CD14-positive monocyte (primary cell): ENCODE measurements around the gene TBX15. TPM values are rescaled to one million over a fixed set of nuclear protein-coding genes. Genes with fewer than 3 reads are reported as not detected.

Experiments
- DNase-seq, 3 donors: peaks; one replicate each; pipeline ENCODE4 v3.0.0-alpha.2; 2011 to 2022
- H2AFZ ChIP-seq: 2 replicates; pipeline ENCODE4 v1.6.0; 2012; ENCODE audit warnings: mild to moderate bottlenecking, low read depth, low read length, inconsistent platforms; ENCODE audit not compliant: insufficient read depth, poor library complexity, severe bottlenecking
- H3K27ac ChIP-seq, 2 donors: 1 replicate in 1 of 2; 2 replicates in 1 of 2; pipeline ENCODE4 v1.5.1; 2012 to 2013; ENCODE audit warnings: low read length in 2 of 2, control low read depth in 1 of 2, inconsistent platforms in 1 of 2, low read depth in 1 of 2, mild to moderate bottlenecking in 1 of 2
- H3K27me3 ChIP-seq, 2 donors: one replicate each; pipeline versions ENCODE4 v1.6.0 to v1.6.1; 2011 to 2013; ENCODE audit warnings: low read length in 2 of 2; ENCODE audit not compliant: control insufficient read depth in 2 of 2, insufficient read depth in 2 of 2
- H3K36me3 ChIP-seq, 2 donors: replicated peaks in 1 of 2; 1 replicate in 1 of 2; 2 replicates in 1 of 2; pipeline versions ENCODE4 v1.5.1 to v1.6.1; 2012 to 2013; ENCODE audit warnings: low read length in 2 of 2, control low read depth in 1 of 2, inconsistent platforms in 1 of 2, mild to moderate bottlenecking in 1 of 2; ENCODE audit not compliant: insufficient read depth in 2 of 2, control insufficient read depth in 1 of 2
- H3K4me1 ChIP-seq, 2 donors: 1 replicate in 1 of 2; 2 replicates in 1 of 2; pipeline versions ENCODE4 v1.5.1 to v1.6.1; 2012 to 2013; ENCODE audit warnings: low read length in 2 of 2, control low read depth in 1 of 2, inconsistent platforms in 1 of 2, mild to moderate bottlenecking in 1 of 2, moderate library complexity in 1 of 2; ENCODE audit not compliant: insufficient read depth in 2 of 2, control insufficient read depth in 1 of 2
- H3K4me2 ChIP-seq: replicated peaks from 2 replicates; pipeline ENCODE3; 2012; ENCODE audit warnings: low read length, moderate library complexity, mild to moderate bottlenecking; ENCODE audit not compliant: poor library complexity, severe bottlenecking; ENCODE audit errors: extremely low read depth
- H3K4me3 ChIP-seq, 3 experiments: fragments of 200-600 bp in 1 of 3; sonication (generic) in 1 of 3; replicated peaks in 1 of 3; 1 replicate in 2 of 3; 2 replicates in 1 of 3; pipeline ENCODE4 v1.5.1; 2011 to 2013; ENCODE audit warnings: low read length in 3 of 3, mild to moderate bottlenecking in 3 of 3, control low read depth in 2 of 3, low read depth in 2 of 3, inconsistent platforms in 1 of 3, moderate library complexity in 1 of 3
- H3K79me2 ChIP-seq: 2 replicates; pipeline ENCODE4 v1.6.0; 2012; ENCODE audit warnings: mild to moderate bottlenecking, control low read depth, inconsistent platforms, low read length, moderate library complexity; ENCODE audit not compliant: insufficient read depth
- H3K9ac ChIP-seq: 2 replicates; pipeline ENCODE4 v1.6.0; 2017; ENCODE audit warnings: low read length, mild to moderate bottlenecking; ENCODE audit not compliant: insufficient read depth, poor library complexity, severe bottlenecking
- H3K9me3 ChIP-seq, 2 donors: replicated peaks in 1 of 2; 1 replicate in 1 of 2; 2 replicates in 1 of 2; pipeline versions ENCODE4 v1.5.1 to v1.6.1; 2012 to 2013; ENCODE audit warnings: low read length in 2 of 2, control low read depth in 1 of 2; ENCODE audit not compliant: control insufficient read depth in 1 of 2, insufficient read depth in 1 of 2
- H4K20me1 ChIP-seq: 2 replicates; pipeline ENCODE4 v1.6.0; 2012; ENCODE audit warnings: mild to moderate bottlenecking, low read length, control low read depth, moderate library complexity; ENCODE audit not compliant: insufficient read depth
- H3K27ac Mint-ChIP-seq, 7 donors: one replicate each; pipeline ENCODE4 v1.8.0; 2020; ENCODE audit warnings: mild to moderate bottlenecking in 7 of 7, mixed read lengths in 7 of 7, moderate library complexity in 6 of 7, inconsistent platforms in 2 of 7
- H3K27me3 Mint-ChIP-seq, 3 donors: one replicate each; pipeline ENCODE4 v1.8.0; 2021 to 2022; ENCODE audit warnings: low read depth in 3 of 3, mild to moderate bottlenecking in 3 of 3, mixed read lengths in 3 of 3, moderate library complexity in 3 of 3, inconsistent platforms in 1 of 3
- H3K36me3 Mint-ChIP-seq, 2 donors: one replicate each; pipeline ENCODE4 v1.8.0; 2020; ENCODE audit warnings: mixed read lengths in 2 of 2, inconsistent platforms in 1 of 2, mild to moderate bottlenecking in 1 of 2
- H3K4me1 Mint-ChIP-seq: one replicate; pipeline ENCODE4 v1.8.0; 2020; ENCODE audit warnings: mild to moderate bottlenecking, mixed read lengths
- H3K4me3 Mint-ChIP-seq, 2 donors: one replicate each; pipeline ENCODE4 v1.8.0; 2020; ENCODE audit warnings: mild to moderate bottlenecking in 2 of 2, mixed read lengths in 2 of 2, moderate library complexity in 1 of 2
- H3K9me3 Mint-ChIP-seq, 7 donors: one replicate each; pipeline ENCODE4 v1.8.0; 2020 to 2022; ENCODE audit warnings: mixed read lengths in 7 of 7, mild to moderate bottlenecking in 6 of 7, moderate library complexity in 6 of 7, inconsistent platforms in 2 of 7
- WGBS: methylation state at CpG from one replicate; pipeline ENCODE4 v1.1.5; 2013; ENCODE audit warnings: missing lambda C conversion rate; ENCODE audit not compliant: insufficient coverage; 5-methylcytosine and 5-hydroxymethylcytosine counted together
- intact Hi-C, 2 donors: fragments of 100-400 bp; cut with micrococcal nuclease; formaldehyde crosslinking; loops; one replicate each; pipeline versions ENCODE4 v1.15.0 to v1.15.1; 2023
- polyA plus RNA-seq, 3 donors: library from polyadenylated mRNA; depleted of rRNA in 1 of 3; unstranded in 2 of 3; stranded (reverse) in 1 of 3; fragments of 300-500 nt in 2 of 3; fragments of >200 nt in 1 of 3; fragmentation: Illumina TruSeq in 2 of 3; gene quantifications; 1 replicate in 2 of 3; 2 replicates in 1 of 3; pipeline ENCODE4 v1.2.3, GENCODE V29; 2012 to 2021
- TF ChIP-seq, protein P1 (sequence below): fragments of 200-600 bp; IDR thresholded peaks from one replicate; pipeline ENCODE4 v1.8.0; 2022; ENCODE audit warnings: antibody characterized with exemption, mild to moderate bottlenecking

Gene TBX15
- polyA plus RNA-seq, 3 donors: not detected

DNA sequence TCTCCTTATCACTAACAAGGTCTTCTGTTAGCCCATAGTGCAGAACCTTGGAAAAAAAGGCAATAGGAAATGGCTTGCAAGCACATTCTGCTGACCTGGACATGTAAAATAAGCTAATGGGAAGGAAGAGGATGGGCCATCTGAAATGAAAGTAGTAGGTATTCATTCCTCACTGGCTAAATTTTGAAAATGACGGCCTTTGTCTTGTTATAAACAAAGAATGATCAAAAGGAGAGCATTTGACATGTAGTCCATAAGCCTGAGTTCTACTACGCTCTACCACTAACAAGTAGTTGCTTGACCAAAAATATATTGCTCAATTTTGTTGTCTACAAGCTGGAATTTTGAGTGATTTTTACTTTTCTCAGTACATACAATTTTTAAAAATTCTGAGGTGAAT lies 75.6 kb downstream of the TBX15 start:
- Histone ChIP-seq H3K27ac (no peak overlapping the region), H3K4me1 (no peaks in the 10 kb centered on the region), H4K20me1 (no peaks in the 10 kb centered on the region), H3K4me2 (no peak overlapping the region), H3K9me3 (no peaks in the 10 kb centered on the region), H3K27me3 (no peaks in the 10 kb centered on the region), H2AFZ (no peak overlapping the region), H3K79me2 (no peaks in the 10 kb centered on the region), H3K36me3 (no peaks in the 10 kb centered on the region), H3K4me3 (no peak overlapping the region), H3K9ac (no peak overlapping the region)
- no peak overlapping the region for H3K27ac Mint-ChIP-seq
- WGBS: no CpG with 5 or more reads among the region's 2 CpGs
- no peak overlapping the region for H3K4me3 Mint-ChIP-seq
- TF ChIP-seq, protein P1, sequence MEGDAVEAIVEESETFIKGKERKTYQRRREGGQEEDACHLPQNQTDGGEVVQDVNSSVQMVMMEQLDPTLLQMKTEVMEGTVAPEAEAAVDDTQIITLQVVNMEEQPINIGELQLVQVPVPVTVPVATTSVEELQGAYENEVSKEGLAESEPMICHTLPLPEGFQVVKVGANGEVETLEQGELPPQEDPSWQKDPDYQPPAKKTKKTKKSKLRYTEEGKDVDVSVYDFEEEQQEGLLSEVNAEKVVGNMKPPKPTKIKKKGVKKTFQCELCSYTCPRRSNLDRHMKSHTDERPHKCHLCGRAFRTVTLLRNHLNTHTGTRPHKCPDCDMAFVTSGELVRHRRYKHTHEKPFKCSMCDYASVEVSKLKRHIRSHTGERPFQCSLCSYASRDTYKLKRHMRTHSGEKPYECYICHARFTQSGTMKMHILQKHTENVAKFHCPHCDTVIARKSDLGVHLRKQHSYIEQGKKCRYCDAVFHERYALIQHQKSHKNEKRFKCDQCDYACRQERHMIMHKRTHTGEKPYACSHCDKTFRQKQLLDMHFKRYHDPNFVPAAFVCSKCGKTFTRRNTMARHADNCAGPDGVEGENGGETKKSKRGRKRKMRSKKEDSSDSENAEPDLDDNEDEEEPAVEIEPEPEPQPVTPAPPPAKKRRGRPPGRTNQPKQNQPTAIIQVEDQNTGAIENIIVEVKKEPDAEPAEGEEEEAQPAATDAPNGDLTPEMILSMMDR: no peak
- H3K9me3 Mint-ChIP-seq: peaks cover 0 to 7% (median 3%) of the 10 kb centered on the region in 7 donors
- intact Hi-C loops: no loop called here
- DNase-seq: no peak
- peaks cover 0 to 2% (median 0%) of the 10 kb centered on the region in 3 donors for H3K27me3 Mint-ChIP-seq
- no peaks in the 10 kb centered on the region for H3K4me1 Mint-ChIP-seq
- no peaks in the 10 kb centered on the region for H3K36me3 Mint-ChIP-seq

DNA sequence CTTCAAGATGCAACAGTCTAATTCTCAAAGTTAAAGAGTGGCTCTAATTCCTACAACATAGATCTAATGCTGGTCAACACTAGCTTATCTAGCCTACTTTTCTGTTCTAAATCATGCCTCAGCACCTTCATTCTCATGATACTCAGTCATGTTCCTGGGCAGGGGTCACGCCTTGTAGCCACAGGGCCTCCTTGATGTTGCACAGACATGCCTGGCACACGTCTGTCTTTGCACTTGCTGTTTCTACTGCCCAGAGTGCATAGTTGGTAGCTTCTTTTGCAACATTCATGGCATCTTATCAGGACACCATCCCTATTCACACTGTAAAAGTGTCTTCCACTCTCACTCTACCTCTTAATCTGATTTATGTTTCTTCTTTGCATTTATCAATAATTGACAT lies 76.6 kb downstream of the TBX15 start:
- no peak overlapping the region for H3K4me3 Mint-ChIP-seq
- H3K4me3 ChIP-seq: no peak overlapping the region
- intact Hi-C loops: no loop called here
- no peak for DNase-seq
- H3K9ac ChIP-seq: no peak overlapping the region
- TF ChIP-seq, protein P1: no peak
- H3K27ac ChIP-seq: no peak overlapping the region
- H3K27me3 ChIP-seq: no peaks in the 10 kb centered on the region
- H3K4me1 ChIP-seq: no peaks in the 10 kb centered on the region
- no peaks in the 10 kb centered on the region for H3K79me2 ChIP-seq
- no peak overlapping the region for H3K4me2 ChIP-seq
- no peaks in the 10 kb centered on the region for H4K20me1 ChIP-seq
- no peaks in the 10 kb centered on the region for H3K36me3 Mint-ChIP-seq
- no peaks in the 10 kb centered on the region for H3K4me1 Mint-ChIP-seq
- peaks cover 0 to 9% (median 2%) of the 10 kb centered on the region in 7 donors for H3K9me3 Mint-ChIP-seq
- no peaks in the 10 kb centered on the region for H3K36me3 ChIP-seq
- H2AFZ ChIP-seq: no peak overlapping the region
- H3K27me3 Mint-ChIP-seq: peaks cover 0 to 2% (median 0%) of the 10 kb centered on the region in 3 donors
- H3K9me3 ChIP-seq: no peaks in the 10 kb centered on the region
- no peak overlapping the region for H3K27ac Mint-ChIP-seq
- WGBS: 60% methylated on average over 1 of the region's 2 CpGs
